ENCODE data around the gene WBP1L.

DNA sequence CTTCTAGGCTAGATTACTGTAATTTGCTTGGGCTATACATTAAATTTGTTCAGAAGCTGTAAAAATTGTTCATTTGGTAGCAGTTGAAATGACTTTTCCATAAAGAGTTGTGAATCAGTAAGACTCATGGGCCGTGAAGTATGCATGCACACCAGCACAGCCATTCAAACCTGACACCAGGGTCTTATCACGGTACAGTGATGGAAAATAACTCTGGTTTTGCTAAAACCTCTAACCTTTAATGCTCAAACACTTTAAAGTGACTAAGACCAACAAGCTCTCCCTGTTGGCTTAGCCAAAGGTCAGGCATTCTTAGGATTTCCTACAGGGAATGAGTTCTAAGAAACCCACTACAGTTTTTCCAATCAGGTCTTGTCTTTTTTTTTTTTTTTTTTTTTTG, 41.0 kb upstream of the WBP1L start:
- TF ChIP-seq, protein P1, sequence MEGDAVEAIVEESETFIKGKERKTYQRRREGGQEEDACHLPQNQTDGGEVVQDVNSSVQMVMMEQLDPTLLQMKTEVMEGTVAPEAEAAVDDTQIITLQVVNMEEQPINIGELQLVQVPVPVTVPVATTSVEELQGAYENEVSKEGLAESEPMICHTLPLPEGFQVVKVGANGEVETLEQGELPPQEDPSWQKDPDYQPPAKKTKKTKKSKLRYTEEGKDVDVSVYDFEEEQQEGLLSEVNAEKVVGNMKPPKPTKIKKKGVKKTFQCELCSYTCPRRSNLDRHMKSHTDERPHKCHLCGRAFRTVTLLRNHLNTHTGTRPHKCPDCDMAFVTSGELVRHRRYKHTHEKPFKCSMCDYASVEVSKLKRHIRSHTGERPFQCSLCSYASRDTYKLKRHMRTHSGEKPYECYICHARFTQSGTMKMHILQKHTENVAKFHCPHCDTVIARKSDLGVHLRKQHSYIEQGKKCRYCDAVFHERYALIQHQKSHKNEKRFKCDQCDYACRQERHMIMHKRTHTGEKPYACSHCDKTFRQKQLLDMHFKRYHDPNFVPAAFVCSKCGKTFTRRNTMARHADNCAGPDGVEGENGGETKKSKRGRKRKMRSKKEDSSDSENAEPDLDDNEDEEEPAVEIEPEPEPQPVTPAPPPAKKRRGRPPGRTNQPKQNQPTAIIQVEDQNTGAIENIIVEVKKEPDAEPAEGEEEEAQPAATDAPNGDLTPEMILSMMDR (IDR thresholded peaks at IDR 0.05 in 4 of 5, conservative IDR thresholded peaks at IDR 0.05 in 1 of 5), result no peak
- no peak for TF ChIP-seq POLR2A (IDR thresholded peaks at IDR 0.05)
